Activated CD8-positive, alpha-beta memory T cell treated with anti-CD3 and anti-CD28 coated beads, Interleukin-2, amount 50 U/mL, for 1 hour (primary cell): Measurements from ENCODE around the gene GTF2H2.
"Not testable (repeated sequence)": the region's sequence is repeated elsewhere in the genome, so short reads cannot be mapped to it uniquely, and the experiment has no call there.

Experiments
- DNase-seq: peaks from one replicate; pipeline ENCODE4 v3.0.0-alpha.2; 2020; ENCODE audit errors: extremely low read depth

GTF2H2 gene

GRCh38 chr5:71067262-71067928, at the start of gene GTF2H2:
GTF2H2 (minus strand) TSS chr5:71067676; CDS start chr5:71062763, 4,913 bp downstream.
- DNase-seq: not testable (repeated sequence)

- not testable (repeated sequence) for DNase-seq
These were observed 42.3 kb upstream of the GTF2H2 start for GRCh38 chr5:71109730-71110275.

- not testable (repeated sequence) for DNase-seq
These were observed 32.5 kb upstream of the GTF2H2 start for GRCh38 chr5:71099996-71100395.

GRCh38 chr5:71097930-71098203, 30.4 kb upstream of the GTF2H2 start:
- DNase-seq: not testable (repeated sequence)

- not testable (repeated sequence) for DNase-seq
These were observed 29.9 kb upstream of the GTF2H2 start for GRCh38 chr5:71097173-71097929.

- DNase-seq: not testable (repeated sequence)
These were observed 22.3 kb upstream of the GTF2H2 start for GRCh38 chr5:71089773-71090172.

GRCh38 chr5:71088754-71089153, 21.3 kb upstream of the GTF2H2 start:
- not testable (repeated sequence) for DNase-seq

- DNase-seq: not testable (repeated sequence)
These were observed 18.7 kb upstream of the GTF2H2 start for GRCh38 chr5:71086145-71086544.

GRCh38 chr5:71084280-71085063, 17.0 kb upstream of the GTF2H2 start:
- DNase-seq: not testable (repeated sequence)

- DNase-seq: not testable (repeated sequence)
These were observed 15.4 kb upstream of the GTF2H2 start for GRCh38 chr5:71082898-71083297.

GRCh38 chr5:71082340-71082739, 14.9 kb upstream of the GTF2H2 start:
- DNase-seq: not testable (repeated sequence)

GRCh38 chr5:71061322-71061721, 6.2 kb downstream of the GTF2H2 start:
- not testable (repeated sequence) for DNase-seq

- DNase-seq: not testable (repeated sequence)
These were observed 8.1 kb downstream of the GTF2H2 start for GRCh38 chr5:71059426-71059825.

GRCh38 chr5:71044808-71045207, 22.7 kb downstream of the GTF2H2 start:
- not testable (repeated sequence) for DNase-seq

- DNase-seq: not testable (repeated sequence)
These were observed 23.3 kb downstream of the GTF2H2 start for GRCh38 chr5:71044128-71044527.

- DNase-seq: not testable (repeated sequence)
These were observed 36.3 kb downstream of the GTF2H2 start for GRCh38 chr5:71031046-71031776.

- not testable (repeated sequence) for DNase-seq
These were observed 42.1 kb downstream of the GTF2H2 start, which contains the start of gene NAIP for GRCh38 chr5:71025289-71025953. NAIP (minus strand) TSS chr5:71025339; CDS start chr5:71012915, 12,424 bp downstream.

- DNase-seq: not testable (repeated sequence)
These were observed 46.8 kb downstream of the GTF2H2 start for GRCh38 chr5:71020643-71021042.

GRCh38 chr5:71018376-71019005, 49.0 kb downstream of the GTF2H2 start:
- not testable (repeated sequence) for DNase-seq

GRCh38 chr5:71014176-71014575, 53.3 kb downstream of the GTF2H2 start:
- DNase-seq: no peak
